GM12892 (cell line): Measurements from ENCODE around the gene TSPAN10.

Source experiments
- DNase-seq: peaks from one replicate; pipeline ENCODE4 v3.0.0; 2011; ENCODE audit not compliant: insufficient read length
- FAIRE-seq: peaks from 2 replicates; lab custom pipeline; 2011; peaks lifted over from hg19 to GRCh38; lab: Jason Lieb, UNC
- POLR2A ChIP-seq: IDR thresholded peaks from 2 replicates; pipeline ENCODE4 v1.6.1; 2011; ENCODE audit warnings: low read depth, low read length, control low read depth
- POLR2AphosphoS5 ChIP-seq: IDR thresholded peaks from 2 replicates; pipeline ENCODE4 v1.6.1; 2011; ENCODE audit warnings: low read depth, low read length, control low read depth
- TAF1 ChIP-seq: IDR thresholded peaks from 2 replicates; pipeline ENCODE4 v1.6.1; 2011; ENCODE audit warnings: low read depth, mild to moderate bottlenecking, control low read depth, low read length, borderline replicate concordance

The TSPAN10 gene

GRCh38 chr17:81693509-81694210, 56.7 kb downstream of the TSPAN10 start:
- TF ChIP-seq POLR2A (no peak), TAF1 (no peak), POLR2AphosphoS5 (no peak)
- FAIRE-seq (no peak), DNase-seq (no peak)

- no peak for FAIRE-seq
Observed at GRCh38 chr17:81694810-81695209, 57.8 kb downstream of the TSPAN10 start.

GRCh38 chr17:81695211-81695610, 58.2 kb downstream of the TSPAN10 start:
- no peak for FAIRE-seq

More at GRCh38 chr17:81694810-81695209, 57.8 kb downstream of the TSPAN10 start:
- no peak for TF ChIP-seq TAF1
- no peak for TF ChIP-seq POLR2A
- no peak for TF ChIP-seq POLR2AphosphoS5
- no peak for DNase-seq

GRCh38 chr17:81695801-81696200, 58.8 kb downstream of the TSPAN10 start:
- no peak for FAIRE-seq
- TF ChIP-seq TAF1 (no peak), POLR2A (no peak; the same call in 1 of the 2 replicates), POLR2AphosphoS5 (no peak)

More at GRCh38 chr17:81695211-81695610, 58.2 kb downstream of the TSPAN10 start:
- no peak for DNase-seq
- no peak for TF ChIP-seq POLR2AphosphoS5
- no peak for TF ChIP-seq TAF1
- TF ChIP-seq POLR2A: no peak

GRCh38 chr17:81696218-81696941, 59.4 kb downstream of the TSPAN10 start:
- no peak for DNase-seq
- FAIRE-seq: no peak
- TF ChIP-seq POLR2A (0 out of 2 replicates have a peak, but pooled peaks have one; percentile 23), POLR2AphosphoS5 (no peak)

More at GRCh38 chr17:81695801-81696200, 58.8 kb downstream of the TSPAN10 start:
- DNase-seq: no peak

- FAIRE-seq: no peak
- TF ChIP-seq POLR2A (no peak), POLR2AphosphoS5 (no peak), TAF1 (no peak)
- DNase-seq: no peak
Observed at GRCh38 chr17:81697261-81698044, 60.5 kb downstream of the TSPAN10 start.
